Effector CD8-positive, alpha-beta T cell (primary cell): ENCODE results near the gene RAD51B.

Source experiments
- DNase-seq: peaks from one replicate; lab custom pipeline; 2025; lab: John Stamatoyannopoulos, UW

Gene RAD51B

DNA sequence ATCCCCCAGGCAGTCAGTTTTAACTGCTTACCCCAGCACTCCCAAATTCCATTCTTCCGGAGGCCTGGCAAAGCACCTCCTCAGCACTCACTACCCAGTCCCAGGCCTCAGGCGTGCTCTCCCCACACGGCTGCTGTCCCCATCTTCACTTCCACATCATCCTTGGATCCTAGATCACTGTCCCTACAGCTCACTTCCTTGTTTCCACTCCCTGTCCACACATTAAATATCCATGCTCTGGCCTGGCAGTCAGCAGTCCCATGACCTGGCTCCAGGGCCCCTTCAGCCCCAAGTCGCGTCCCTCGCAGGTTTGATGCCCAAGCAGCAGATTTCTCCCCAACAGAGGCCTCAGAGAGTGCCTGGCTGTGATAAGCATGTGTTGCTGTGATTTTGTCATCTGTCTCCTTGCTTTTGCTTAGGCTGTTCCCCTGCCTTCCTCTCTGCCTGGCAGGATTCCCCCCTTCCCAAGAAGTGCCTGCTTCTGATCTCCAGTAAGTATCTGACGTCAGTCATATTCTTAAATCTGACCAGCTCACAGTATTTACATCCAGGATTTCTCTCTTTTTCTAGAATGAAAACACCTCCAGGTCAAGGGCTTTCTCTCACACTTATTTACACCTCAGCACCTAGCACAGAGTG is 731.6 kb downstream of the RAD51B start:
- DNase-seq: no peak

DNA sequence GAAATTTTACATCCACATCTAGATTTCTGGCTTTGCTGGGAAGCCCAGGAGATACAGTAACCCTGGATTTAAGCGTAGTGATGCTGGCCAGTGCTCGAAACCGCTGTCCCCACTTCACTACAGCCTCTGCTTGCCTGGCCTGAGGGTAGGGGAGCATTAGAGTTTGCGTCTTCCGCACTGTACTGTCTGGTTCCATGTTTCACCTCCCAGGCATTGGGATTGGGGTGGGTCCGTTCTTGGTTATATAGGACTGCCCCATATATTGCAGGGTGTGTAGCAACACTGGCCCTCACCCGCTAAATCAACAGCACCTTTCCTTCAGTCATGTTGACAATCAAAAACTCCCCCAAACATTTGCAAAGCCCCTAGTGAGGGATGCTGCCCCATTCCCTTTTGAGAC is 732.5 kb downstream of the RAD51B start:
- DNase-seq: no peak

DNA sequence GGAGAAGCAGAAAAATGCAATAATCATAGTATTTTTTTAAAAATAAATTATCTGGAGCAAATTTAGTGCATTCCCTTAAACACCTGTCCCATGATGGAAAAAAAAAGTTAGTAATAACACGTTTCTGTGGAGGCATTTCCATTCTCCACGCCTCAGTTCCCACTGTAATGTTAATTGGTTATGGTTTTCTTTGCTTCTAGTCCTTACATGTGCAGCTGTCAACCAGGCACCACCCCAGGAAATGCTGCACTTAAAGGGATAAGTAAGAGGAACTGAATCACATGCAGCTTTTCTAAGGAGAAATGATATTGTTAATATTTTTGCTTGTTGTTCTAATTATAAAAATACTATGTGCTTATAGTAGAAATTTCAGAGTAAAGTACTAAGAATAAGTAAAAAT is 733.0 kb downstream of the RAD51B start:
- DNase-seq: no peak

DNA sequence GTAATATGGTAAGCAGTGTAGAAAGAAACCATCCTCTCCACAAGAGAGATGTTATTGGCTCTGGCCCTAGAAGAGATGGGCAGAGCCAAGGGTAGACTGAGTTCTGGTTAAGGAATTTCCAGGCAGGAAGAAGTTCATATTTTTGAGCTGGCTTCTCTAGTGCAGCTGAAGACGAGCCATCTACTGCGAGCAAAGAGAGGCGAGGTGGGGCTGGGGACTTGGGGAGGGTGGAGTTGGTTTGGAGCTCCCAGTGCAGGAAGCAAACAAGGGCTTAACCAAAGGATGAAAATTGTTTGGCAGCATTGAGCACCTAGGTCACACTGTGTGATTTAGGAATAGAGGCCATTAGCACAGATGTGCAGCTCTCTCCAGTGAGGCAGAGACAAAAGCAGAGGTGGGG is 733.7 kb downstream of the RAD51B start:
- DNase-seq: no peak

DNA sequence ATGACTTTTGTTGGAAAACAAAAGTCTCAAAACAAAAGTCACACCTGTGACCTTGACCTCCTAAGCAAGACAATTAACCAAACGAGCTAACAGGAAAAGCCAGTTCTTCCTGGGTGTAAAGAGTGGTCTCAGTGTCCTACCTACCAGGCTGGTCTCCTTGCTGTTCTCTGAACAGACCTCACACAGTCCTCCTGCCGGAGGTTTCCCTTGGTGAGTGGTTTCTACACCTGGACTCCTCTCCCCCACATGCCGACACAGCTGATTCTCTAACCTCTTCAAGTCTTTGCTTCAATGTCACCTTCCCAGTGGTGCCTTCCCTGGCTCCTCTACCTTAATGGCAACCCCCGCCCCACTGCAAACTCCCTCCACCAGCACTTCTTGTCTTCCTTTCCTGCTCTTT is 734.7 kb downstream of the RAD51B start:
- DNase-seq: no peak

DNA sequence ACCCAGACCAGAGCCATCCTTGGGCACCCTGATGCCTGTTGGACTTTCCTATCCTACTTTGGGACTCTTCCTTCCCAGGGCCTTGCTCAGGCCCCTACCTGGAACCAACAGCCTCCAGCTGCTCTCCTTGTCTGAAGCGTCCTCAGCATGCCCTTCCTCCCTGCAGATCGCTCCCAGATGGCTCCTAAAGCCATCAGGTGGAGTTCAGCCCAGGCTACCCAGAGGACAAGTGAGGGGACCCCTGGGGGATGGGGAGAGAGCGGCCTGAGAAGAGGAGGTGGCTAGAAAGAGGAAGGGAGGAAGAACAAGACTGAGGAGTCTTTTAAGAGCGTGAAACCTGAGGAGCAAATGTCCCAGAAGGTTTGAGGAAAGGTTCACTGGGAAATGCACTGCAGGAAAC is 736.7 kb downstream of the RAD51B start:
- no peak for DNase-seq

DNA sequence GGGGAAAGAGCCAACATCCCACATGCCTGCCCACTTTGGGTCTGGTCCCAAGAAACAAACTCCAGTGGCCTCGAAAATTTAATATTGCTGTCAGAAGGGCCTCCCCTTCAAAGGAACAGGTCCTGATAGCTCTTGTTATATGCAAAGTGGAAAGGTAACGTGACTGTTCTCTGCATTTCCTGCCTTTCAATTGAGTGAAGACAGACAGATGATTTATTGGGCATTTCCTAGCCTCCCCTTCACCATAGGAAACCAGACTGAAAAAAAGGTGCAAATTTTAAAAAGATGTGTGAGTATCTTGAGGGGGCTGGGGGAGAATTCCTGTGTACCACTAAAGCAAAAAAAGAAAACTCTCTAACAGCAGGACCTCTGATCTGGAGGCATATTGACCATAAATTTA is 738.1 kb downstream of the RAD51B start:
- no peak for DNase-seq

DNA sequence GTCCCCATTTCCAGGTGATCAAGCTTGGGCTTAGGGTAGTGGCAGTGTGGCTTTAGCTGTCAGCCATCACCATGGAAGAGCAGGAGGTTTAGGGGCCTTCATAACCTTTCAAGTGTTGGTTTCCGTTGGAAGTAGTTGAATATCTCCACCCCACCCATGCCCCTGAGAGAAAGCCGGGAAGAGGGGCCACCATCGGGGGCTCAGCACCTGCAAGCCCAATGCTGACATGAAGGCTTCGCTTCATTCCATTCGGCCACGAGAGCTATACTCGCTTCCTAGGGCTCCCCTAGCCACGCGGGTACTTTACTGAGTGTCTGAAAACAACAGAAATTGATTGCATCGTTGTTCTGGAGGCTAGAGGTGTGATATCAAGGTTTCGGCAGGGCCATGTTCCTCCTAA is 738.5 kb downstream of the RAD51B start:
- no peak for DNase-seq

- DNase-seq: no peak
These were observed 740.4 kb downstream of the RAD51B start for GRCh38 chr14:68559949-68560348.

GRCh38 chr14:68561531-68562007 is 742.0 kb downstream of the RAD51B start:
- no peak for DNase-seq

- no peak for DNase-seq
These were observed 743.3 kb downstream of the RAD51B start for GRCh38 chr14:68562911-68563250.

GRCh38 chr14:68563251-68564131 is 743.9 kb downstream of the RAD51B start:
- DNase-seq: no peak

DNA sequence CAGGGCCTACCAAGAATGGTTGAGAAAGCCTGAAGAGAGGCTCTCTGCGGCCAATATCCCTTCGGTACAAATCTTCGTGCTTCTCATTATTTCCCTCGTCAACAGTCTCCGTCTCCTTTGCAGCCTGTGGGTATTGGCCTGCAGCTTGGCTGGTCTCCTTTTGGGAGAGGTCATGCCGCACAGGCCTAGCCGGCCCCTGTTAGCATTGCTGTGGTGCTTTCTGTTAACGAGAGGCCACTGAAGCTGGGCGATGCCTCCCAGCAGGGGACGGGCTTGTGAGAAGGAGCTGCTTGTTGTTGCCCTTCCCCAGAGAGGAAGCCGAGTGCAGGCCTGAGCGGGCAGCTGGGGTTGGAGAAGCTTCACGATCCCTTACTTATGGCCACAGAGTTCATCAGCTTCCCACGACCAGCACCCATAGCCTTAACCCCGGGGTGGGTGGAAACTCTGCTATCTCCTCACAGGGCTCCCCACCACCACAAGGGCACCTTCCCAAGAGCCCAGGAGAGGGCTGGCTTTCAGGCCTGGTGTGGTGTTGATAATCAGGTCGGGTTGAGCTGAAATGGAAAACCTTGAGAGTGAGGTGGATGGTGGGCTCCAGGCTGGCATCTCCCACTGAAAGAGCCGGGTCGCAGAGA is 744.7 kb downstream of the RAD51B start:
- DNase-seq: no peak

- no peak for DNase-seq
These were observed 745.5 kb downstream of the RAD51B start for GRCh38 chr14:68564826-68565759.

GRCh38 chr14:68566075-68566474 is 746.5 kb downstream of the RAD51B start:
- no peak for DNase-seq

DNA sequence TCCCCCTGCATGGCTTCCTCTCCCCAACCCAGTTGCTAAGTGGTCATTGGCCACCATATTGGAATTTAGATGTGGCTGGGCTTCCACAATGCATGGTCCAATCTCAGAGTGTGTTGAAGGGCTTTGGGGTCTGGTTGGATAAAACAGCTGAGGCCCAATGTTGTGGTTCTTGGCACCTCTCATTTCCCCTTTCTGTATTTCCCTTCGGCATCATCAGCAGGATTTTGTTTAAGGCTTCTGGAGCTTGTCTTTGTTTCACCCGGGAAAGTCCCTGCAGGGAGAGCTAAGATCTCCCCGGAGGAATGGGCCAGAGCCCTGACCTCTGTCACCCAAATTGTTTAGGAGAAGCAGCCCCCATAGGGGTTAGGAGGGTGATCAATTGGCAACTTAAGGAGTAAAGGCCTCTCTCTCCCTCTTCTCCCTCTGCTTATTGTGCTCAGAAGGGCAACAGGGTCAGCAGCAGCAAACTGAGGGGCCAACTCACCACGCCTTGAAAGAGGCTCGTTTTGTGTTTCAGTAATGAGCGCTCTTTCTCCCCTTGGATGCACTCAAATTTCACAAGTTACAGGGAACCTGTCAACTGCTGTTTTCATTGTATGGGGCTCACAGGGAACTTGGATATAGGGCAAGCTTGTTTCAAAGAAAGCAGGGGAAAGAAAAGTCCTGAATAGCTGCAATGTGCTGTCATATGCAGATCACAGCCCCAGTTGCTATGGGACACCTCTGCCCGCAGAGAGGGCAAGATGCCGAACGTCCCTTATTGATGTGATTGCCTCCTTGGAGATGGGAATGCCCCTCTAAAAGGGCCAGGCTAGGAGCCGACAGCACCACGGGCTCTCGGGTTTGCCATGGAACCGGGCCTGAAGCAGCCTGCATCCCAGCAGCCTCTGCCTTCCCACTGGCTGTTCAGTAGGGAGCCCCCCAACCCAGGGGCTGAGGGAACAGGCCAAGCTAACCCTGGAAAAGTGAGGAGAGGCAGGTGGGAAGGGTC is 749.6 kb downstream of the RAD51B start:
- no peak for DNase-seq

DNA sequence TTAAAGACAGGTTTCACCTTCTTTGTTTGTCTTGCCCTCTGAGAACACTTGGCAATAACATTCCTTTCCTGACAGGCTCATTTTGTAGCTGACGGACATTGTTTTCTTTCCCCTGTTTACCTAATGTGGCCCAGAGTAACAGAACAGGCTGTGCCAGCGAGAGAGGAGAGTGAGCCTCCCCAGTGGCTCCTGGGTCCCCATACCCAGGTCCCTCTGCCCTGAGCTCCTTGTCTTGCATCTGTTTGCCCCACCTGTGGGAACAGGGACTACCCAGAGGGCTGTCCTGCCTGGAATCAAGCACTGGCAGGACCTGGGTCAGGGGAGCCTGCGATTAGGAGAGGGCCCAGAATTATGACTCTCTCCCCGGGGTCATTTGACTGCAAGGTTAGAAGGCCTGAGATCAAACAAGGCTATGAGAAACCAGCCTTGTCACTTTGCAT is 750.4 kb downstream of the RAD51B start:
- no peak for DNase-seq

DNA sequence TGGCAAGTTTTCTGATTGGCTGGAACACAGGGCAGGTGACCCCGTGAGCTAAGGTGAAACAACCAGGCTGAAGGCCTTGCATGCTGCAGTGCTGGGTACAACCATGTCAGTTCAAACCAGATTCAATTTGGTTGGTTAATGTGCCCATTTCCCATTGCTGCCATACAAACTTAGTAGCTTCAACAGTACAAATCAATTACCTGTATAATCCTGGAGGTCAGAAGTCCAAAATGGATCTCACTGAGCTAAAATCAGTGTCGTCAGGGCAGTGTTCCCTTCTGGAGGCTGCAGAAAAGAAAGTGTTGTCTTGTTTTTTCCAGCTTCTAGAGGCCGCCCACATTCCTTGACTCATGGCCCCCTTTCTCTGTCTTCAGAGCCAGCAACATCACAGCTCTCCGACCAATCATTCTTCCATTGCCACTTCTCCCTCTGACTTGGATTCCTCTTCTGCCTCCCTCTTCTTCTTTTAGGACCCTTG is 751.6 kb downstream of the RAD51B start:
- DNase-seq: no peak

DNA sequence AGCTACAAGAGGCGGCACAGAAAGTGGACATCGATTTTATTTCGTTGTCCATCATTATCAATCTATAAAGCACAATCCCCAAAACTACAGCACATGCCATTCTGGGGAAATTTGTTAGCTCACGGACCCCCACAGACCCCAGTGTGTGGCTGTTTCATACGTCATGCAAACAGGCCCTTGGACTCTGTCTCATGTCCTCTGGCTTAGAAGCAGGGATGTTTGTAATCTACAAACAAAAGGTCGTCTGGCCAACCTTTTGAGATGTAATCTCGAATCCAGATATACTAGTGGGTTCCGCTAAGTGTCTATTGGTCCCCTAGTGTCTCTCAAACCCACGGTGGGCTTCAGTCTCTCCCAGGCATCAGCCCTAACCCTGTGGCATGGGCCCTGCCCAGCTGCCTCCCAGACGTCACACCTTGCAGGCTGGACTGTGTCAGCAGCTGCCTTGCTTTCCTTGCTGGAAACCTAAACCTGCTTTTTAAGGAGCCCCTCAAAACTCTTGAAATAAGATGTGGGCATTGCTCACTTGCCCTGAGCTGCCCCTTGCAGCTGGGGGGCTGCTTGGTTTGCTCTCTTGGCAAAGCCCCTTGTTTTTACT is 752.4 kb downstream of the RAD51B start:
- no peak for DNase-seq

GRCh38 chr14:68573126-68573525 is 753.5 kb downstream of the RAD51B start:
- no peak for DNase-seq
